KG1 (cell line): Measurements from ENCODE around the gene EPC2.

Experiments
- DNase-seq: peaks from one replicate; lab custom pipeline; 2025; lab: John Stamatoyannopoulos, UW

Gene EPC2

GRCh38 chr2:148810081-148810480, 165.5 kb downstream of the EPC2 start:
- DNase-seq: no peak

- no peak for DNase-seq
Measured at GRCh38 chr2:148812306-148812705, 167.8 kb downstream of the EPC2 start.

GRCh38 chr2:148813603-148814065, 169.1 kb downstream of the EPC2 start:
- no peak for DNase-seq

- DNase-seq: no peak
Measured at GRCh38 chr2:148814143-148814859, 169.8 kb downstream of the EPC2 start.

- DNase-seq: no peak
Measured at GRCh38 chr2:148814860-148815419, 170.4 kb downstream of the EPC2 start.

- DNase-seq: no peak
Measured at GRCh38 chr2:148816176-148816575, 171.6 kb downstream of the EPC2 start.

GRCh38 chr2:148817210-148817708, 172.7 kb downstream of the EPC2 start:
- no peak for DNase-seq

GRCh38 chr2:148819019-148819585, 174.6 kb downstream of the EPC2 start:
- no peak for DNase-seq

- no peak for DNase-seq
Measured at GRCh38 chr2:148824190-148824589, 179.6 kb downstream of the EPC2 start.

GRCh38 chr2:148826791-148827190, 182.2 kb downstream of the EPC2 start:
- DNase-seq: no peak

- DNase-seq: no peak
Measured at GRCh38 chr2:148828941-148829340, 184.4 kb downstream of the EPC2 start.

GRCh38 chr2:148829618-148830017, 185.1 kb downstream of the EPC2 start:
- DNase-seq: no peak

- no peak for DNase-seq
Measured at GRCh38 chr2:148832637-148833036, 188.1 kb downstream of the EPC2 start.
